SK-N-SH (cell line): Measurements from ENCODE around the gene HAUS2. TPM values are rescaled to one million over a fixed set of nuclear protein-coding genes. Genes with fewer than 3 reads are reported as not detected.
"Not testable (repeated sequence)": the region's sequence is repeated elsewhere in the genome, so short reads cannot be mapped to it uniquely, and the experiment has no call there.

Source experiments
- CTCF ChIA-PET: fragments of 300-600, 350-600 bp; formaldehyde crosslinking; extraction: SDS; loops from one replicate; lab custom pipeline; 2021; lab: Yijun Ruan, JAX
- POLR2A ChIA-PET: fragments of 350-600 bp; sonication (Branson Sonifier 250); formaldehyde crosslinking; extraction: SDS; loops from one replicate; lab custom pipeline; 2020; ENCODE audit warnings: antibody characterized with exemption, inconsistent platforms; lab: Yijun Ruan, JAX
- DNase-seq: peaks from one replicate; pipeline ENCODE4 v3.0.0; 2012
- H2AFZ ChIP-seq: fragments of 200-600 bp; sonication (generic); 2 replicates; pipeline ENCODE4 v1.8.1; 2016; ENCODE audit warnings: antibody characterized with exemption, mild to moderate bottlenecking, low read depth
- H3F3A ChIP-seq: fragments of 200-600 bp; sonication (generic); replicated peaks from 2 replicates; pipeline ENCODE3; 2016; ENCODE audit warnings: antibody characterized with exemption, mild to moderate bottlenecking; ENCODE audit not compliant: insufficient read depth
- H3K27ac ChIP-seq, 2 experiments: fragments of 200-500 bp in 1 of 2; fragments of 200-600 bp in 1 of 2; sonication (Bioruptor generic) in 1 of 2; sonication (generic), shearing (Covaris generic) in 1 of 2; 2 replicates each; pipeline versions ENCODE4 v1.5.1 to v1.6.1; 2014 to 2016; ENCODE audit warnings: low read depth in 2 of 2, inconsistent platforms in 1 of 2, low read length in 1 of 2, mild to moderate bottlenecking in 1 of 2, mixed read lengths in 1 of 2
- H3K27me3 ChIP-seq: fragments of 200-600 bp; sonication (generic), shearing (Covaris generic); 2 replicates; pipeline ENCODE4 v1.6.1; 2016; ENCODE audit warnings: mixed run types; ENCODE audit not compliant: insufficient read depth
- H3K36me3 ChIP-seq, 2 experiments: fragments of 200-500 bp in 1 of 2; fragments of 200-600 bp in 1 of 2; sonication (Bioruptor generic) in 1 of 2; sonication (generic) in 1 of 2; replicated peaks in 1 of 2; 2 replicates each; pipeline versions ENCODE3 to v1.5.1; 2014 to 2016; ENCODE audit warnings: low read length in 1 of 2, mild to moderate bottlenecking in 1 of 2; ENCODE audit not compliant: insufficient read depth in 2 of 2, control insufficient read depth in 1 of 2
- H3K4me1 ChIP-seq, 2 experiments: fragments of 200-500 bp in 1 of 2; fragments of 200-600 bp in 1 of 2; sonication (Bioruptor generic) in 1 of 2; sonication (generic), shearing (Covaris generic) in 1 of 2; 2 replicates each; pipeline versions ENCODE4 v1.5.1 to v1.6.1; 2014 to 2016; ENCODE audit warnings: low read depth in 1 of 2, low read length in 1 of 2, mixed run types in 1 of 2; ENCODE audit not compliant: insufficient read depth in 2 of 2, control insufficient read depth in 1 of 2
- H3K4me2 ChIP-seq: fragments of 200-600 bp; sonication (generic), shearing (Covaris generic); 2 replicates; pipeline ENCODE4 v1.6.1; 2017; ENCODE audit warnings: mixed run types
- H3K4me3 ChIP-seq, 2 experiments: fragments of 200-500 bp in 1 of 2; fragments of 200-600 bp in 1 of 2; sonication (Bioruptor generic) in 1 of 2; sonication (generic), shearing (Covaris generic) in 1 of 2; 2 replicates each; pipeline versions ENCODE4 v1.5.1 to v1.8.1; 2014 to 2016; ENCODE audit warnings: low read depth in 2 of 2, inconsistent platforms in 1 of 2, low read length in 1 of 2, mild to moderate bottlenecking in 1 of 2, mixed read lengths in 1 of 2, moderate library complexity in 1 of 2
- H3K79me2 ChIP-seq: fragments of 200-600 bp; sonication (generic); 2 replicates; pipeline ENCODE4 v1.8.1; 2017; ENCODE audit warnings: mild to moderate bottlenecking; ENCODE audit not compliant: insufficient read depth
- H3K9ac ChIP-seq: fragments of 200-600 bp; sonication (generic); 2 replicates; pipeline ENCODE4 v1.6.1; 2017; ENCODE audit warnings: mixed run types
- H3K9me2 ChIP-seq: fragments of 200-600 bp; sonication (generic); 2 replicates; pipeline ENCODE4 v1.6.1; 2017; ENCODE audit warnings: mixed run types
- H3K9me3 ChIP-seq: fragments of 200-600 bp; sonication (generic); 2 replicates; pipeline ENCODE4 v1.6.1; 2017; ENCODE audit warnings: mixed run types, mild to moderate bottlenecking, moderate library complexity
- H4K20me1 ChIP-seq: fragments of 200-600 bp; sonication (generic); 2 replicates; pipeline ENCODE4 v1.6.1; 2017; ENCODE audit warnings: mild to moderate bottlenecking, mixed run types; ENCODE audit not compliant: insufficient read depth
- CHD2 ChIP-seq: fragments of 150-350 bp; IDR thresholded peaks from 2 replicates; pipeline ENCODE4 v1.6.1; 2018; ENCODE audit warnings: low read length; ENCODE audit not compliant: partially characterized antibody
- ELF1 ChIP-seq: IDR thresholded peaks from 2 replicates; pipeline ENCODE4 v1.4.0; 2012
- EZH2phosphoT487 ChIP-seq: fragments of 200-600 bp; sonication (generic); IDR thresholded peaks from 2 replicates; pipeline ENCODE4 v1.6.1; 2017; ENCODE audit warnings: low read depth, mixed run types, mild to moderate bottlenecking, antibody characterized with exemption, moderate library complexity, borderline replicate concordance
- FOSL2 ChIP-seq: IDR thresholded peaks from 2 replicates; pipeline ENCODE4 v1.4.0; 2012; ENCODE audit warnings: low read depth, mild to moderate bottlenecking, moderate library complexity, borderline replicate concordance
- MXI1 ChIP-seq: IDR thresholded peaks from 2 replicates; pipeline ENCODE4 v1.6.1; 2012; ENCODE audit warnings: mild to moderate bottlenecking, low read depth, low read length, improper control_type of control experiment
- RFX5 ChIP-seq: IDR thresholded peaks from 2 replicates; pipeline ENCODE4 v1.6.1; 2012; ENCODE audit warnings: mild to moderate bottlenecking, improper control_type of control experiment, low read length
- TAF1 ChIP-seq: IDR thresholded peaks from 2 replicates; pipeline ENCODE4 v1.6.1; 2012; ENCODE audit warnings: low read depth, mild to moderate bottlenecking, low read length, moderate library complexity, borderline replicate concordance
- TCF12 ChIP-seq: IDR thresholded peaks from 2 replicates; pipeline ENCODE4 v1.4.0; 2012
- WGBS: methylation state at CpG from one replicate; pipeline ENCODE4 v1.1.6; 2017; ENCODE audit warnings: low lambda C conversion rate; 5-methylcytosine and 5-hydroxymethylcytosine counted together
- polyA plus RNA-seq, 3 experiments: library from polyadenylated mRNA; depleted of rRNA; stranded (reverse); fragments of >200 nt; gene quantifications; 2 replicates each; pipeline ENCODE4 v1.2.3, GENCODE V29; 2012
- TF ChIP-seq, protein P1 (sequence below): IDR thresholded peaks from 2 replicates; pipeline ENCODE4; 2012
- TF ChIP-seq, protein P2 (sequence below): IDR thresholded peaks from 2 replicates; pipeline ENCODE4 v1.6.1; 2012; ENCODE audit warnings: mild to moderate bottlenecking, low read depth, low read length, moderate library complexity
- TF ChIP-seq, protein P3 (sequence below): fragments of 200-600 bp; sonication (generic); IDR thresholded peaks from 2 replicates; pipeline ENCODE4 v1.6.1; 2017; ENCODE audit warnings: antibody characterized with exemption, mild to moderate bottlenecking, moderate library complexity

The HAUS2 gene
- polyA plus RNA-seq, 1 of the 3 experiments (the other 2 are of a cell fraction): 9.4 TPM

DNA sequence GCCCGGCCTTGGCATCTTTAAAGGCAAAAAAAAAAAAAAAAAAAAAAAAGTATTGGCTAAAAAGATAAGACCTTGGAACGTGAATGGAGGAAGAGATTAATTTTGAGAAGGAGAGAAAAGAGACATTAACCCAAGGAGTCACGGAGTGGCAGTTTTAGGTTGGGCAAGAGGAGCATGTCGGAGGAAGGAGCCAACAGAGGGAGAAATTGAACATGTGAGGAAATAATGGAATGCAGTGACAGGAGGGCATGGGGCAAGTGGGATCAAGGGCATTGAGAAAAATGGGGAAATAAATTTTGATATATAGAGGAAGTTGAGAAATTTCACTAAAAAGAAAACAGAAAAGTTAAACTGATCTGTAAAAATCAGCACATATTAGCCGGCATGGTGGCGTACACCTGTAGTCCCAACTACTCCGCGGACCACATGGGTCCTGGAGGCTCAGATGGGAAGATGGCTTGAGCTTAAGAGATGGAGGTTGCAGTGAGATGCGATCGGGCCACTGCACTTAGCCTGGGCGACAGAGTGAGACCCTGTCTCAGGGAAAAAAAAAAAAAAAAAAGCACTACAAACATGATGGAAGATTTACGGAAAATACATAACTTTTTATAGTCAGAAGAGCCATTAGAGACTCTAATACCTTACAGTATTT lies 1.2 kb downstream of the HAUS2 start (continued):
- TF ChIP-seq TCF12 (no peak), RFX5 (no peak), TAF1 (no peak), ELF1 (no peak), CHD2 (no peak)
- TF ChIP-seq, protein P1, sequence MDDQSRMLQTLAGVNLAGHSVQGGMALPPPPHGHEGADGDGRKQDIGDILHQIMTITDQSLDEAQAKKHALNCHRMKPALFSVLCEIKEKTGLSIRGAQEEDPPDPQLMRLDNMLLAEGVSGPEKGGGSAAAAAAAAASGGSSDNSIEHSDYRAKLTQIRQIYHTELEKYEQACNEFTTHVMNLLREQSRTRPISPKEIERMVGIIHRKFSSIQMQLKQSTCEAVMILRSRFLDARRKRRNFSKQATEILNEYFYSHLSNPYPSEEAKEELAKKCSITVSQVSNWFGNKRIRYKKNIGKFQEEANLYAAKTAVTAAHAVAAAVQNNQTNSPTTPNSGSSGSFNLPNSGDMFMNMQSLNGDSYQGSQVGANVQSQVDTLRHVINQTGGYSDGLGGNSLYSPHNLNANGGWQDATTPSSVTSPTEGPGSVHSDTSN: no peak

DNA sequence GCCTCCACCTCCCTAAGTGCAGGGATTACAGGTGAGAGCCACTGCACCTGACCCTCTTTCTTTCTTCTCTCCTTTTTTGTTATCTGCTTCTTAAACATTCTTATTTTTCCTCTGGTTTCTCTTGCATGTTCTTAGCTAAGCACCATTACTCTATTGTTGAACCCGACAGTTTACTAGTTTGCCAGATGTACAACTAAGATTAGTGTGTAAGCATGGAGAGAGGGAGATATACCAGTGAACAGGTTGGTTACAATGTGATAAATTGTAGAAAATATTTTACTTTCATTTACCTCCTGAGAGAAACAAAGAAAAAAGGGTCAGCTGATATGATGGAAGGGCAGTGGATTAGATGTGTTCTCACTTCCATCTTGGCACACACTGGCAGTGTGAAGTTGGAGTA lies 4.9 kb downstream of the HAUS2 start:
- H3K27me3 ChIP-seq: no peaks in the 10 kb centered on the region
- 97% methylated on average over 1 of the region's 1 CpG for WGBS
- DNase-seq: no peak
- H3K4me3 ChIP-seq: no peak overlapping the region
- H3K79me2 ChIP-seq: peaks cover 88% of the 10 kb centered on the region
- H3K4me1 ChIP-seq: peaks cover 3 to 5% of the 10 kb centered on the region in 2 experiments; a peak in 2 of 4 replicates
- ChIA-PET POLR2A (no interaction called here), CTCF (interaction anchor here (0.6 kb wide), 1 partner anchor 116 kb away, joined by 3 read pairs; no protein-coding TSS in a partner anchor)
- H3K27ac ChIP-seq: no peak overlapping the region
- TF ChIP-seq, protein P2, sequence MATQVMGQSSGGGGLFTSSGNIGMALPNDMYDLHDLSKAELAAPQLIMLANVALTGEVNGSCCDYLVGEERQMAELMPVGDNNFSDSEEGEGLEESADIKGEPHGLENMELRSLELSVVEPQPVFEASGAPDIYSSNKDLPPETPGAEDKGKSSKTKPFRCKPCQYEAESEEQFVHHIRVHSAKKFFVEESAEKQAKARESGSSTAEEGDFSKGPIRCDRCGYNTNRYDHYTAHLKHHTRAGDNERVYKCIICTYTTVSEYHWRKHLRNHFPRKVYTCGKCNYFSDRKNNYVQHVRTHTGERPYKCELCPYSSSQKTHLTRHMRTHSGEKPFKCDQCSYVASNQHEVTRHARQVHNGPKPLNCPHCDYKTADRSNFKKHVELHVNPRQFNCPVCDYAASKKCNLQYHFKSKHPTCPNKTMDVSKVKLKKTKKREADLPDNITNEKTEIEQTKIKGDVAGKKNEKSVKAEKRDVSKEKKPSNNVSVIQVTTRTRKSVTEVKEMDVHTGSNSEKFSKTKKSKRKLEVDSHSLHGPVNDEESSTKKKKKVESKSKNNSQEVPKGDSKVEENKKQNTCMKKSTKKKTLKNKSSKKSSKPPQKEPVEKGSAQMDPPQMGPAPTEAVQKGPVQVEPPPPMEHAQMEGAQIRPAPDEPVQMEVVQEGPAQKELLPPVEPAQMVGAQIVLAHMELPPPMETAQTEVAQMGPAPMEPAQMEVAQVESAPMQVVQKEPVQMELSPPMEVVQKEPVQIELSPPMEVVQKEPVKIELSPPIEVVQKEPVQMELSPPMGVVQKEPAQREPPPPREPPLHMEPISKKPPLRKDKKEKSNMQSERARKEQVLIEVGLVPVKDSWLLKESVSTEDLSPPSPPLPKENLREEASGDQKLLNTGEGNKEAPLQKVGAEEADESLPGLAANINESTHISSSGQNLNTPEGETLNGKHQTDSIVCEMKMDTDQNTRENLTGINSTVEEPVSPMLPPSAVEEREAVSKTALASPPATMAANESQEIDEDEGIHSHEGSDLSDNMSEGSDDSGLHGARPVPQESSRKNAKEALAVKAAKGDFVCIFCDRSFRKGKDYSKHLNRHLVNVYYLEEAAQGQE: no peak
- TF ChIP-seq FOSL2: no peak
- TF ChIP-seq RFX5: no peak
- TF ChIP-seq, protein P3, sequence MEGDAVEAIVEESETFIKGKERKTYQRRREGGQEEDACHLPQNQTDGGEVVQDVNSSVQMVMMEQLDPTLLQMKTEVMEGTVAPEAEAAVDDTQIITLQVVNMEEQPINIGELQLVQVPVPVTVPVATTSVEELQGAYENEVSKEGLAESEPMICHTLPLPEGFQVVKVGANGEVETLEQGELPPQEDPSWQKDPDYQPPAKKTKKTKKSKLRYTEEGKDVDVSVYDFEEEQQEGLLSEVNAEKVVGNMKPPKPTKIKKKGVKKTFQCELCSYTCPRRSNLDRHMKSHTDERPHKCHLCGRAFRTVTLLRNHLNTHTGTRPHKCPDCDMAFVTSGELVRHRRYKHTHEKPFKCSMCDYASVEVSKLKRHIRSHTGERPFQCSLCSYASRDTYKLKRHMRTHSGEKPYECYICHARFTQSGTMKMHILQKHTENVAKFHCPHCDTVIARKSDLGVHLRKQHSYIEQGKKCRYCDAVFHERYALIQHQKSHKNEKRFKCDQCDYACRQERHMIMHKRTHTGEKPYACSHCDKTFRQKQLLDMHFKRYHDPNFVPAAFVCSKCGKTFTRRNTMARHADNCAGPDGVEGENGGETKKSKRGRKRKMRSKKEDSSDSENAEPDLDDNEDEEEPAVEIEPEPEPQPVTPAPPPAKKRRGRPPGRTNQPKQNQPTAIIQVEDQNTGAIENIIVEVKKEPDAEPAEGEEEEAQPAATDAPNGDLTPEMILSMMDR: no peak
- no peak for TF ChIP-seq MXI1
- no peak for TF ChIP-seq EZH2phosphoT487
- H4K20me1 ChIP-seq: no peaks in the 10 kb centered on the region
- no peak overlapping the region for H3K4me2 ChIP-seq
- no peaks in the 10 kb centered on the region for H3K9me2 ChIP-seq
- H3F3A ChIP-seq: peaks cover 10% of the 10 kb centered on the region
- peaks cover 0 to 11% of the 10 kb centered on the region in 2 experiments for H3K36me3 ChIP-seq
- no peak overlapping the region for H2AFZ ChIP-seq
- H3K9ac ChIP-seq: no peak overlapping the region
- H3K9me3 ChIP-seq: no peaks in the 10 kb centered on the region

DNA sequence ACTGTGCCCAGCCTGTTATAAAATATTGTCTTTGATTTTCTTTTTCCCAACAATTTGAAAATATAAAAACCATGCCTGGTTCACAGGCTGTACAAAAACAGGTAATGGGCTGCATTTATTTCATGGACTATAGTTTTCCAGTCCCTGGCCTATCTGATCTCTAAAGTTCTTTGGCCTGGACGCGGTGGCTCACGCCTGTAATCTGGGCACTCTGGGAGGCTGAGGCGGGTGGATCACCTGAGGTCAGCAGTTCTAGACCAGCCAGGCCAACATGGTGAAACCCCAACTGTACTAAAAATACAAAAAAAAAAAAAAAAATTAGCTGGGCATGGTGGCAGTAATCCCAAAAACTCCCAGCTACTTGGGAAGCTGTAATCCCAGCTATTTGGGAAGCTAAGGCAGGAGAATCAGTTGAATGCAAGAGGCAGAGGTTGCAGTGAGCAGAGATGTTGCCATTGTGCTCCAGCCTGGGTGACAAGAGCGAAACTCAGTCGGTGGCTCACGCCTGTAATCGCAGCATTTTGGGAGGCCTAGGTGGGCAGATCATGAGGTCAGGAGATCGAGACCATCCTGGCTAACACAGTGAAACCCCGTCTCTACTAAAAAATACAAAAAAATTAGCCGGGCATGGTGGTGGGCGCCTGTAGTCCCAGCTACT lies 8.0 kb downstream of the HAUS2 start:
- H2AFZ ChIP-seq, H3K4me3 ChIP-seq, H3K27ac ChIP-seq, H3K4me2 ChIP-seq, H3K9me3 ChIP-seq, H3K9me2 ChIP-seq, H3K27me3 ChIP-seq, POLR2A ChIA-PET, H3K9ac ChIP-seq, H3F3A ChIP-seq, DNase-seq, H4K20me1 ChIP-seq, H3K4me1 ChIP-seq, CTCF ChIA-PET: not testable (repeated sequence)
- WGBS: 98% methylated on average over 12 of the region's 12 CpGs
- peaks cover 58% of the 10 kb centered on the region for H3K79me2 ChIP-seq
- peaks cover 15 to 36% of the 10 kb centered on the region in 2 experiments for H3K36me3 ChIP-seq
